ENCODE data around the gene TRAPPC12. TPM values are rescaled to one million over a fixed set of nuclear protein-coding genes. Genes with fewer than 3 reads are reported as not detected.

TRAPPC12 gene
- total RNA-seq, 6 donors from 2014 or later = 68.1 to 307 (median 91.5) TPM

- H3K4me3 ChIP-seq = no peak overlapping the region
- H3K4me1 ChIP-seq = peaks cover 0 to 15% (median 8%) of the 10 kb centered on the region in 4 donors
- ATAC-seq (ENCODE audit: low FRiP score in 2 of 2) (no peak), DNase-seq (no peak)
- H3K27me3 ChIP-seq = no peaks in the 10 kb centered on the region
- TF ChIP-seq, protein P1, sequence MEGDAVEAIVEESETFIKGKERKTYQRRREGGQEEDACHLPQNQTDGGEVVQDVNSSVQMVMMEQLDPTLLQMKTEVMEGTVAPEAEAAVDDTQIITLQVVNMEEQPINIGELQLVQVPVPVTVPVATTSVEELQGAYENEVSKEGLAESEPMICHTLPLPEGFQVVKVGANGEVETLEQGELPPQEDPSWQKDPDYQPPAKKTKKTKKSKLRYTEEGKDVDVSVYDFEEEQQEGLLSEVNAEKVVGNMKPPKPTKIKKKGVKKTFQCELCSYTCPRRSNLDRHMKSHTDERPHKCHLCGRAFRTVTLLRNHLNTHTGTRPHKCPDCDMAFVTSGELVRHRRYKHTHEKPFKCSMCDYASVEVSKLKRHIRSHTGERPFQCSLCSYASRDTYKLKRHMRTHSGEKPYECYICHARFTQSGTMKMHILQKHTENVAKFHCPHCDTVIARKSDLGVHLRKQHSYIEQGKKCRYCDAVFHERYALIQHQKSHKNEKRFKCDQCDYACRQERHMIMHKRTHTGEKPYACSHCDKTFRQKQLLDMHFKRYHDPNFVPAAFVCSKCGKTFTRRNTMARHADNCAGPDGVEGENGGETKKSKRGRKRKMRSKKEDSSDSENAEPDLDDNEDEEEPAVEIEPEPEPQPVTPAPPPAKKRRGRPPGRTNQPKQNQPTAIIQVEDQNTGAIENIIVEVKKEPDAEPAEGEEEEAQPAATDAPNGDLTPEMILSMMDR (IDR thresholded peaks at IDR 0.05) = no peak
- TF ChIP-seq EP300 (IDR thresholded peaks at IDR 0.05) (no peak), POLR2A (IDR thresholded peaks at IDR 0.05) (no peak), POLR2AphosphoS5 (IDR thresholded peaks at IDR 0.05) (no peak)
- H3K36me3 ChIP-seq = peaks cover 0 to 73% (median 33%) of the 10 kb centered on the region in 4 donors
- H3K27ac ChIP-seq = peak overlapping the region in 3 of 4 donors; percentile 37 to 60 (median 42)
- 90 to 92% methylated on average over 11 of the region's 11 CpGs for WGBS, 2 donors
- no peaks in the 10 kb centered on the region for H3K9me3 ChIP-seq
Observed at GRCh38 chr2:3460156-3460555, 80.7 kb downstream of the TRAPPC12 start.

- peak in 1 of 2 donors; percentile 19 for DNase-seq
- no peak overlapping the region for H3K4me3 ChIP-seq
- TF ChIP-seq, protein P1 (IDR thresholded peaks at IDR 0.05) = no peak
- no peak for TF ChIP-seq POLR2A (IDR thresholded peaks at IDR 0.05)
- TF ChIP-seq EP300 (IDR thresholded peaks at IDR 0.05) = no peak
- no peak for TF ChIP-seq POLR2AphosphoS5 (IDR thresholded peaks at IDR 0.05)
- peaks cover 0 to 15% (median 8%) of the 10 kb centered on the region in 4 donors for H3K4me1 ChIP-seq
- no peaks in the 10 kb centered on the region for H3K27me3 ChIP-seq
- peaks cover 0 to 77% (median 40%) of the 10 kb centered on the region in 4 donors for H3K36me3 ChIP-seq
- H3K27ac ChIP-seq = peak overlapping the region in 2 of 4 donors; percentile 53 to 57
- H3K9me3 ChIP-seq = no peaks in the 10 kb centered on the region
- WGBS, 2 donors = 93 to 96% methylated on average over 21 to 38 of the region's 38 CpGs
- ATAC-seq (ENCODE audit: low FRiP score in 2 of 2) = no peak
Observed at GRCh38 chr2:3460831-3461800, 81.6 kb downstream of the TRAPPC12 start.

DNA sequence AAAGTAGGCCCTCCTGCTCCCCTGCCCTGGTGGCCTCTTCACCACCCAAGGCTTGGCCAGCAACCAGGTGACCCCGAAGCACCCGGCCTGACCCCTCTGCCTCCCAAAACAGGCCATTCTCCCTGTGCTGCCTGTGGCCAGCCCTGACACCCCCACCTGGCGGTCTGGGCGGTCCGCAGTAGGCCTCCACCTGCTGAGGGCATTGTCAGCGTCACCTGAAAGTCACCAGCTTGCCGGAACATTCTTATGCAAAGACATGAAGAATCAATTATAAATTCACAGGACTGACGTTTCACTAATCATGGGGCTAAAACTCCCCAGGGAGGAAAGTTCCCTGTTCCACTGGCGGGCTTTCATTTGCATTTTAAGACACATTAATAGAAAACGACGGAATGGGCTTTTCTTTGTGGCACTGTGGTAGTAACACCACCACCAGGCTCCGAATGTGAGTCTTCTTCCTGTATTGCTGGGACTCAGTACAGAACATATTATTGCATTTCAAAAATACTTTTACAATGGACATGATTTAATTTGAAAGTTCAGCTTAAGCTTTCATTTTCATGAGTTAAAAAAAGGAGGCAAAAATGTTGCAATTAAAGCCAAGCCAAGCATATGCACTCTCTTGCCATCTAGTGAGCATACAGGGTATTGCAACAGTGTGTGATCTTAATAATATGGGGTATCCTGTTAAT lies 82.5 kb downstream of the TRAPPC12 start:
- TF ChIP-seq, protein P1 (IDR thresholded peaks at IDR 0.05) = peak; percentile 56 to 92 (median 82)
- TF ChIP-seq EP300 (IDR thresholded peaks at IDR 0.05) = no peak
- H3K27me3 ChIP-seq = no peaks in the 10 kb centered on the region
- 70 to 79% methylated on average over 7 to 12 of the region's 12 CpGs for WGBS, 2 donors
- H3K27ac ChIP-seq = peak overlapping the region in 2 of 4 donors; percentile 53 to 57
- H3K4me3 ChIP-seq = no peak overlapping the region
- H3K9me3 ChIP-seq = no peaks in the 10 kb centered on the region
- peaks cover 0 to 15% (median 8%) of the 10 kb centered on the region in 4 donors for H3K4me1 ChIP-seq
- peak in 1 of 2 donors; percentile 15 for DNase-seq
- H3K36me3 ChIP-seq = peaks cover 0 to 77% (median 47%) of the 10 kb centered on the region in 4 donors
- peak in 1 of 2 donors; percentile 55 for ATAC-seq (ENCODE audit: low FRiP score in 2 of 2)

DNA sequence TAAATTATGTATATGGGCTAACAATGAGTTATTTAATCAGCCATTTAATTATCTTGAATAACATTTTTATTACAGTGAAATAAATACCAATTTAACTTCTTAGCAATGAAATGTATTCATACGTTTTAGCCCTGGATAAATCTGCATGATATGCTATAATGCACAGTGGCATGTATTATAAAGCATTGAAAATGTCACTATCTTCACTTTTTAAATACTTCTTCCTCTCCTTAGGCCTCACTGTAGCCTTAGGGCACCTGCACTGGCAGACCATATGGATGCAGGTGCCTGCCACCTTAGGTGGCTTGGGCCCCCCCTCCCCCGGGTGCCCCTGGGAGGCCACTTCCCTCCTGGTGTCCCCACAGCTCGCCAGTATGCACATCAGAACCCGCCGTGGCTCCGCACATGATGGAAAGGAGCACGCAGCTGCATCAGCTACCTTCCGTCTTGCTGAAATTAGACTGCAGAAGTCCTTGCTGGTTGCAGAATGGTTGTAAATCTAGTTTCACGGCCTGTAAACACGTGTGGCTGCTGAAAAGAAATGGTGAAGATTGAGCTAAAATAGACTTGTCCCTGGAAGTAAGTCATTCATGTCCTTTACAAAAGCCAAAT lies 83.1 kb downstream of the TRAPPC12 start:
- 83 to 87% methylated on average over 9 to 10 of the region's 10 CpGs for WGBS, 2 donors
- H3K36me3 ChIP-seq = peaks cover 0 to 77% (median 50%) of the 10 kb centered on the region in 4 donors
- peak in 1 of 2 donors; percentile 16 for DNase-seq

More for the DNA sequence above, 83.1 kb downstream of the TRAPPC12 start:
- no peaks in the 10 kb centered on the region for H3K9me3 ChIP-seq
- no peak overlapping the region for H3K27ac ChIP-seq
- no peaks in the 10 kb centered on the region for H3K27me3 ChIP-seq
- ATAC-seq (ENCODE audit: low FRiP score in 2 of 2) = no peak
- peaks cover 0 to 15% (median 8%) of the 10 kb centered on the region in 4 donors for H3K4me1 ChIP-seq
- TF ChIP-seq POLR2AphosphoS5 (IDR thresholded peaks at IDR 0.05) (no peak), EP300 (IDR thresholded peaks at IDR 0.05) (no peak), POLR2A (IDR thresholded peaks at IDR 0.05) (no peak)
- TF ChIP-seq, protein P1 (IDR thresholded peaks at IDR 0.05) = no peak
- no peak overlapping the region for H3K4me3 ChIP-seq
